Measurements from ENCODE around the gene PLA2G3. TPM values are rescaled to one million over a fixed set of nuclear protein-coding genes. Genes with fewer than 3 reads are reported as not detected.

The PLA2G3 gene
- total and polyA plus RNA-seq, 4 donors, result 0.85 to 17.4 (median 8.2) TPM

GRCh38 chr22:31143537-31143936 lies 3.2 kb upstream of the PLA2G3 start:
- H3K4me1 ChIP-seq (ENCODE audit: control insufficient read depth in 5 of 5, insufficient read depth in 5 of 5, low read length in 5 of 5), result peaks cover 0 to 2% (median 0%) of the 10 kb centered on the region in 5 donors
- H3K27ac ChIP-seq (ENCODE audit: low read depth in 1 of 2, low read length in 1 of 2), result no peak overlapping the region
- no peaks in the 10 kb centered on the region for H3K9me3 ChIP-seq (ENCODE audit: control insufficient read depth in 4 of 4, insufficient read depth in 3 of 4, low read length in 3 of 4)
- no peak overlapping the region for H3K4me3 ChIP-seq
- ATAC-seq (ENCODE audit: insufficient read depth, low FRiP score) (no peak), DNase-seq (no peak)
- H3K9ac ChIP-seq (ENCODE audit: insufficient read depth in 1 of 2, low read length in 2 of 2), result no peak overlapping the region
- no peaks in the 10 kb centered on the region for H3K36me3 ChIP-seq (ENCODE audit: control insufficient read depth in 4 of 4, insufficient read depth in 4 of 4, low read length in 4 of 4)
- TF ChIP-seq CTCF (IDR thresholded peaks at IDR 0.05; ENCODE audit: control extremely low read depth, extremely low read depth), result no peak
- H3K27me3 ChIP-seq (ENCODE audit: control insufficient read depth in 3 of 3, insufficient read depth in 3 of 3, low read length in 2 of 3), result peaks cover 0 to 3% (median 0%) of the 10 kb centered on the region in 3 donors
- 73 to 74% methylated on average over 3 of the region's 3 CpGs for WGBS, 2 donors

GRCh38 chr22:31143038-31143437 lies 2.7 kb upstream of the PLA2G3 start:
- no peak overlapping the region for H3K27ac ChIP-seq (ENCODE audit: low read depth in 1 of 2, low read length in 1 of 2)
- no peak for TF ChIP-seq CTCF (IDR thresholded peaks at IDR 0.05; ENCODE audit: control extremely low read depth, extremely low read depth)
- H3K4me3 ChIP-seq, result no peak overlapping the region
- H3K36me3 ChIP-seq (ENCODE audit: control insufficient read depth in 4 of 4, insufficient read depth in 4 of 4, low read length in 4 of 4), result no peaks in the 10 kb centered on the region
- no peak for DNase-seq
- no peaks in the 10 kb centered on the region for H3K9me3 ChIP-seq (ENCODE audit: control insufficient read depth in 4 of 4, insufficient read depth in 3 of 4, low read length in 3 of 4)
- no peak overlapping the region for H3K9ac ChIP-seq (ENCODE audit: insufficient read depth in 1 of 2, low read length in 2 of 2)
- 56 to 63% methylated on average over 3 of the region's 3 CpGs for WGBS, 2 donors
- no peak for ATAC-seq (ENCODE audit: insufficient read depth, low FRiP score)
- no peaks in the 10 kb centered on the region for H3K4me1 ChIP-seq (ENCODE audit: control insufficient read depth in 5 of 5, insufficient read depth in 5 of 5, low read length in 5 of 5)
- peaks cover 0 to 3% (median 0%) of the 10 kb centered on the region in 3 donors for H3K27me3 ChIP-seq (ENCODE audit: control insufficient read depth in 3 of 3, insufficient read depth in 3 of 3, low read length in 2 of 3)

- ATAC-seq (ENCODE audit: insufficient read depth, low FRiP score), result no peak
- whole genome bisulfite sequencing, 2 donors, result 84 to 88% methylated on average over 4 of the region's 4 CpGs
Observed at GRCh38 chr22:31142285-31142684, 2.0 kb upstream of the PLA2G3 start.

More at GRCh38 chr22:31142285-31142684, 2.0 kb upstream of the PLA2G3 start:
- no peak for TF ChIP-seq CTCF (IDR thresholded peaks at IDR 0.05; ENCODE audit: control extremely low read depth, extremely low read depth)
- Histone ChIP-seq H3K36me3 (ENCODE audit: control insufficient read depth in 4 of 4, insufficient read depth in 4 of 4, low read length in 4 of 4) (no peaks in the 10 kb centered on the region), H3K4me1 (ENCODE audit: control insufficient read depth in 5 of 5, insufficient read depth in 5 of 5, low read length in 5 of 5) (no peaks in the 10 kb centered on the region), H3K9ac (ENCODE audit: insufficient read depth in 1 of 2, low read length in 2 of 2) (no peak overlapping the region), H3K4me3 (no peak overlapping the region), H3K27me3 (ENCODE audit: control insufficient read depth in 3 of 3, insufficient read depth in 3 of 3, low read length in 2 of 3) (peaks cover 0 to 3% (median 0%) of the 10 kb centered on the region in 3 donors), H3K9me3 (ENCODE audit: control insufficient read depth in 4 of 4, insufficient read depth in 3 of 4, low read length in 3 of 4) (no peaks in the 10 kb centered on the region), H3K27ac (ENCODE audit: low read depth in 1 of 2, low read length in 1 of 2) (no peak overlapping the region)
- DNase-seq, result no peak

Measured in lung (tissue), 12 donors.